Gastrocnemius medialis (tissue), 4 donors: Measurements from ENCODE around the gene CLASP1. TPM values are rescaled to one million over a fixed set of nuclear protein-coding genes. Genes with fewer than 3 reads are reported as not detected.
A peak's percentile ranks its signal among the peaks of the same experiment; 100 is the strongest.
"Not testable (repeated sequence)": the region's sequence is repeated elsewhere in the genome, so short reads cannot be mapped to it uniquely, and the experiment has no call there.

ENCODE experiments used
- ATAC-seq, 2 donors: fragments of 150-250 bp; one replicate each; pipeline ENCODE4 v1.9.1; 2016
- DNase-seq, 2 donors: peaks; one replicate each; pipeline ENCODE4 v3.0.0-alpha.2; 2019
- H3K27ac ChIP-seq, 4 donors: fragments of 200-600 bp; sonication (generic); 1 replicate in 1 of 4; 2 replicates in 3 of 4; pipeline ENCODE4 v1.5.1; 2016 to 2018; ENCODE audit warnings: mild to moderate bottlenecking in 2 of 4, moderate library complexity in 1 of 4
- H3K27me3 ChIP-seq, 3 donors: fragments of 200-600 bp; sonication (generic) in 2 of 3; 1 replicate in 1 of 3; 2 replicates in 2 of 3; pipeline versions ENCODE4 v1.5.1 to v1.6.0; 2016 to 2019; ENCODE audit warnings: mild to moderate bottlenecking in 1 of 3, moderate library complexity in 1 of 3
- H3K36me3 ChIP-seq, 2 donors: fragments of 200-600 bp; sonication (generic) in 1 of 2; one replicate each; pipeline ENCODE4 v1.5.1; 2017 to 2018
- H3K4me1 ChIP-seq, 2 donors: fragments of 200-600 bp; sonication (generic) in 1 of 2; one replicate each; pipeline ENCODE4 v1.5.1; 2016 to 2017; ENCODE audit warnings: mild to moderate bottlenecking in 2 of 2
- H3K4me3 ChIP-seq, 4 donors: fragments of 200-600 bp; sonication (generic) in 3 of 4; 1 replicate in 1 of 4; 2 replicates in 3 of 4; pipeline ENCODE4 v1.5.1; 2016 to 2019; ENCODE audit warnings: mild to moderate bottlenecking in 2 of 4
- H3K9me3 ChIP-seq, 3 donors: fragments of 200-600 bp; sonication (generic) in 2 of 3; 1 replicate in 1 of 3; 2 replicates in 2 of 3; pipeline ENCODE4 v1.5.1; 2016 to 2019
- CTCF ChIP-seq, 5 experiments: fragments of 450-650 bp in 3 of 5; fragments of 200-600 bp in 2 of 5; sonication (generic) in 2 of 5; IDR thresholded peaks in 4 of 5; conservative IDR thresholded peaks in 1 of 5; 1 replicate in 4 of 5; 2 replicates in 1 of 5; pipeline ENCODE4 v1.5.1; 2016 to 2019; ENCODE audit warnings: antibody characterized with exemption in 5 of 5, mild to moderate bottlenecking in 3 of 5, moderate library complexity in 3 of 5
- POLR2A ChIP-seq, 2 donors: fragments of 450-650 bp; IDR thresholded peaks; one replicate each; pipeline ENCODE4 v1.6.1; 2017; ENCODE audit warnings: antibody characterized with exemption in 2 of 2, mild to moderate bottlenecking in 2 of 2, moderate library complexity in 2 of 2
- in situ Hi-C, 4 donors: fragments of 200-750 bp; cut with MboI; loops; one replicate each; pipeline versions ENCODE4 v1.15.0 to v1.8.0; 2017; ENCODE audit warnings: low sequenced_read_pairs in 4 of 4
- intact Hi-C: fragments of 100-400 bp; cut with DNase I; formaldehyde crosslinking; loops from one replicate; pipeline ENCODE4 v1.15.1; 2023; ENCODE audit warnings: low total_unique reads
- total RNA-seq, 4 donors: library from RNA; depleted of rRNA; stranded (reverse); fragments of >200 nt; gene quantifications; one replicate each; pipeline versions ENCODE4 v1.1.0 to v1.2.3, GENCODE V29; 2016

The CLASP1 gene
- total RNA-seq, 4 donors from 2014 or later = 50.1 to 73.9 (median 61.4) TPM

GRCh38 chr2:121562269-121563176 lies 86.7 kb downstream of the CLASP1 start:
- H3K36me3 ChIP-seq = no peaks in the 10 kb centered on the region
- intact Hi-C loops = no loop called here
- in situ Hi-C loops = no loop called here
- DNase-seq (no peak), ATAC-seq (no peak)
- peaks cover 86 to 89% of the 10 kb centered on the region in 2 donors for H3K4me1 ChIP-seq
- H3K27ac ChIP-seq = peak overlapping the region; percentile 76 to 91 (median 90)
- no peaks in the 10 kb centered on the region for H3K9me3 ChIP-seq
- TF ChIP-seq CTCF (IDR thresholded peaks at IDR 0.05 in 4 of 5, conservative IDR thresholded peaks at IDR 0.05 in 1 of 5) (no peak), POLR2A (IDR thresholded peaks at IDR 0.05) (no peak)
- H3K4me3 ChIP-seq = no peak overlapping the region
- no peaks in the 10 kb centered on the region for H3K27me3 ChIP-seq

GRCh38 chr2:121561617-121562268 lies 87.5 kb downstream of the CLASP1 start:
- in situ Hi-C loops = no loop called here
- Histone ChIP-seq H3K27me3 (no peaks in the 10 kb centered on the region), H3K27ac (peak overlapping the region; percentile 76 to 91 (median 90)), H3K9me3 (no peaks in the 10 kb centered on the region), H3K4me3 (no peak overlapping the region), H3K4me1 (peaks cover 78 to 87% of the 10 kb centered on the region in 2 donors), H3K36me3 (no peaks in the 10 kb centered on the region)
- DNase-seq (peak in 1 of 2 donors; percentile 39), ATAC-seq (peak; percentile 15 to 48)
- TF ChIP-seq POLR2A (IDR thresholded peaks at IDR 0.05) (no peak), CTCF (IDR thresholded peaks at IDR 0.05 in 4 of 5, conservative IDR thresholded peaks at IDR 0.05 in 1 of 5) (no peak)
- intact Hi-C loops = no loop called here

- TF ChIP-seq CTCF (IDR thresholded peaks at IDR 0.05 in 4 of 5, conservative IDR thresholded peaks at IDR 0.05 in 1 of 5) (no peak), POLR2A (IDR thresholded peaks at IDR 0.05) (no peak)
- ATAC-seq (no peak), DNase-seq (no peak)
- H3K27me3 ChIP-seq = no peaks in the 10 kb centered on the region
- H3K4me1 ChIP-seq = peaks cover 61 to 66% of the 10 kb centered on the region in 2 donors
- H3K27ac ChIP-seq = peak overlapping the region in 2 of 4 donors; percentile 4 to 67
- H3K9me3 ChIP-seq = no peaks in the 10 kb centered on the region
- no peak overlapping the region for H3K4me3 ChIP-seq
- intact Hi-C loops (no loop called here), in situ Hi-C loops (no loop called here)
- H3K36me3 ChIP-seq = no peaks in the 10 kb centered on the region
Observed at GRCh38 chr2:121558329-121558728, 90.9 kb downstream of the CLASP1 start.

- in situ Hi-C loops = no loop called here
- Histone ChIP-seq H3K27ac (peak overlapping the region in 3 of 4 donors; percentile 5 to 67 (median 50)), H3K4me3 (no peak overlapping the region), H3K36me3 (no peaks in the 10 kb centered on the region), H3K9me3 (no peaks in the 10 kb centered on the region), H3K4me1 (peaks cover 48 to 56% of the 10 kb centered on the region in 2 donors), H3K27me3 (no peaks in the 10 kb centered on the region)
- TF ChIP-seq POLR2A (IDR thresholded peaks at IDR 0.05) (no peak), CTCF (IDR thresholded peaks at IDR 0.05 in 4 of 5, conservative IDR thresholded peaks at IDR 0.05 in 1 of 5) (no peak)
- peak; percentile 31 to 51 for ATAC-seq
- intact Hi-C loops = no loop called here
- DNase-seq = no peak
Observed at GRCh38 chr2:121555008-121555407, 94.3 kb downstream of the CLASP1 start.

GRCh38 chr2:121552477-121553180 lies 96.6 kb downstream of the CLASP1 start:
- in situ Hi-C loops, H3K27me3 ChIP-seq, H3K27ac ChIP-seq, intact Hi-C loops, H3K9me3 ChIP-seq, H3K4me3 ChIP-seq, ATAC-seq, DNase-seq, H3K36me3 ChIP-seq: not testable (repeated sequence)
- peaks cover 46 to 54% of the 10 kb centered on the region in 2 donors for H3K4me1 ChIP-seq
